DND-41 (cell line): ENCODE data around the gene SLC25A5.
A peak's percentile ranks its signal among the peaks of the same experiment; 100 is the strongest.
"Not testable (repeated sequence)": the region's sequence is repeated elsewhere in the genome, so short reads cannot be mapped to it uniquely, and the experiment has no call there.

Source experiments
- ATAC-seq: fragments of 200-7000 bp; cut with Tn5 transposase; 3 replicates; pipeline ENCODE4 v1.9.1; 2021; ENCODE audit warnings: low read depth; ENCODE audit not compliant: insufficient read depth
- DNase-seq: peaks from one replicate; pipeline ENCODE4 v3.0.0-alpha.2; 2020
- H2AFZ ChIP-seq: 2 replicates; pipeline ENCODE4 v1.6.0; 2012; ENCODE audit warnings: low read depth, low read length
- H3K27ac ChIP-seq: 2 replicates; pipeline ENCODE4 v1.5.1; 2012; ENCODE audit warnings: low read length, inconsistent platforms
- H3K27me3 ChIP-seq: fragments of 200-600 bp; sonication (generic); 2 replicates; pipeline ENCODE4 v1.6.0; 2012; ENCODE audit warnings: low read length, mild to moderate bottlenecking, inconsistent platforms; ENCODE audit not compliant: insufficient read depth, poor library complexity
- H3K36me3 ChIP-seq: 2 replicates; pipeline ENCODE4 v1.5.1; 2012; ENCODE audit warnings: low read length, inconsistent platforms; ENCODE audit not compliant: insufficient read depth
- H3K4me1 ChIP-seq: 2 replicates; pipeline ENCODE4 v1.5.1; 2012; ENCODE audit warnings: mild to moderate bottlenecking, low read length; ENCODE audit not compliant: insufficient read depth
- H3K4me2 ChIP-seq: 2 replicates; pipeline ENCODE4 v1.6.0; 2012; ENCODE audit warnings: mild to moderate bottlenecking, moderate library complexity, low read length, inconsistent platforms; ENCODE audit not compliant: insufficient read depth
- H3K4me3 ChIP-seq, 2 experiments: fragments of 200-600 bp in 1 of 2; shearing (Covaris generic) in 1 of 2; 2 replicates each; pipeline ENCODE4 v1.5.1; 2012 to 2016; ENCODE audit warnings: inconsistent platforms in 2 of 2, low read length in 2 of 2, mild to moderate bottlenecking in 2 of 2, low read depth in 1 of 2, moderate library complexity in 1 of 2
- H3K79me2 ChIP-seq: 2 replicates; pipeline ENCODE4 v1.6.0; 2012; ENCODE audit warnings: low read length, inconsistent platforms; ENCODE audit not compliant: insufficient read depth
- H3K9ac ChIP-seq: 2 replicates; pipeline ENCODE4 v1.6.0; 2012; ENCODE audit warnings: low read depth, mild to moderate bottlenecking, inconsistent platforms, low read length, moderate library complexity
- H3K9me3 ChIP-seq: 2 replicates; pipeline ENCODE4 v1.5.1; 2012; ENCODE audit warnings: low read length, moderate library complexity, mild to moderate bottlenecking, inconsistent platforms; ENCODE audit not compliant: insufficient read depth, severe bottlenecking
- H4K20me1 ChIP-seq: 2 replicates; pipeline ENCODE4 v1.6.0; 2012; ENCODE audit warnings: low read length; ENCODE audit not compliant: insufficient read depth
- EZH2 ChIP-seq: IDR thresholded peaks from 3 replicates; pipeline ENCODE4 v1.6.1; 2012; ENCODE audit warnings: borderline replicate concordance, low read depth, mild to moderate bottlenecking, moderate library complexity, low read length, inconsistent platforms; ENCODE audit not compliant: severe bottlenecking
- TF ChIP-seq, protein P1 (sequence below): IDR thresholded peaks from 2 replicates; pipeline ENCODE4 v1.5.1; 2012; ENCODE audit warnings: borderline replicate concordance, low read length, moderate library complexity, mild to moderate bottlenecking; ENCODE audit not compliant: poor library complexity, severe bottlenecking; ENCODE audit errors: extremely low read depth

SLC25A5 gene

DNA sequence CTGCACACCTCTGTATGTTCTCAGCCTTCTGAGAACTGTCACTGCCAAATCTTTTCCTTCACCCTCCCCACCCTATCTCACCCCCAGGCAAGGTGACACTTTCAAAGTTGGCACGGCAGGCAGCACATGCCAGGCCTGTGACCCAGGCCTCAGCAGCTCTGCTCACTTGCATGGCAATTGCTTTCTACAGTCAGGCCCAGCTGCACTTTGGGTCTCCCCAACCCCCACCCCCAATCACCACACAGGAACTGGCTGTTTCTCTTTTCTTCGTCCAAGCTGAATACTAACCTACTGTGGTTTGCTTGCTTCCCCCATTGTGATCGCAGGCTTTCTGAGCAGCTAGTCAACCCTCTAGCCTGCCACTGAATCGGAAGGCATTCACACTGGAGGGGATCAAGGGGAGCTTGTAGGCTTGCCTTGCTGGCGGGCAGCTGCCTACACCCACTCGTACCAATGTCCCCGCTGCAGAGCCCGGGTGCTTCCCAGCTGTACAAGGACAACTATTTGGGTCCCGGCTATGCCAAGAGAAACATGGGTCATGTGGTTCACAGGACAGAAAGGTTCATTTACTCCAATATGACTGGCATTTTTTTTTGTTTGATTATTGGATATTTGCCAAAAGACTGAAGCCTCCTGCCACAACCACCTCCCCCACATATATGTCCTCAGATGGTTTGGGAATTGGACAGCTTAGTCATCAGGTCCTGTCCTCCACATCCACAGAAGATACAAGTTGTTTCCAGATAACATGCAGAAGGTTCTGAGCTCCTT is 41.0 kb upstream of the SLC25A5 start:
- peak overlapping the region in 1 of 2 experiments; percentile 31; a peak in 2 of 4 replicates for H3K4me3 ChIP-seq
- peak overlapping the region; percentile 61 for H3K4me2 ChIP-seq
- ATAC-seq (peak; percentile 93), DNase-seq (peak; percentile 88)
- H3K27me3 ChIP-seq = no peaks in the 10 kb centered on the region
- H3K9ac ChIP-seq = peak overlapping the region; percentile 51
- no peaks in the 10 kb centered on the region for H3K79me2 ChIP-seq
- H3K9me3 ChIP-seq = no peaks in the 10 kb centered on the region
- H2AFZ ChIP-seq = peak overlapping the region; percentile 72
- peaks cover 29% of the 10 kb centered on the region for H3K4me1 ChIP-seq
- H3K27ac ChIP-seq = peak overlapping the region; percentile 93
- H4K20me1 ChIP-seq = no peaks in the 10 kb centered on the region
- TF ChIP-seq, protein P1, sequence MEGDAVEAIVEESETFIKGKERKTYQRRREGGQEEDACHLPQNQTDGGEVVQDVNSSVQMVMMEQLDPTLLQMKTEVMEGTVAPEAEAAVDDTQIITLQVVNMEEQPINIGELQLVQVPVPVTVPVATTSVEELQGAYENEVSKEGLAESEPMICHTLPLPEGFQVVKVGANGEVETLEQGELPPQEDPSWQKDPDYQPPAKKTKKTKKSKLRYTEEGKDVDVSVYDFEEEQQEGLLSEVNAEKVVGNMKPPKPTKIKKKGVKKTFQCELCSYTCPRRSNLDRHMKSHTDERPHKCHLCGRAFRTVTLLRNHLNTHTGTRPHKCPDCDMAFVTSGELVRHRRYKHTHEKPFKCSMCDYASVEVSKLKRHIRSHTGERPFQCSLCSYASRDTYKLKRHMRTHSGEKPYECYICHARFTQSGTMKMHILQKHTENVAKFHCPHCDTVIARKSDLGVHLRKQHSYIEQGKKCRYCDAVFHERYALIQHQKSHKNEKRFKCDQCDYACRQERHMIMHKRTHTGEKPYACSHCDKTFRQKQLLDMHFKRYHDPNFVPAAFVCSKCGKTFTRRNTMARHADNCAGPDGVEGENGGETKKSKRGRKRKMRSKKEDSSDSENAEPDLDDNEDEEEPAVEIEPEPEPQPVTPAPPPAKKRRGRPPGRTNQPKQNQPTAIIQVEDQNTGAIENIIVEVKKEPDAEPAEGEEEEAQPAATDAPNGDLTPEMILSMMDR = no peak
- TF ChIP-seq EZH2 = no peak
- no peaks in the 10 kb centered on the region for H3K36me3 ChIP-seq

DNA sequence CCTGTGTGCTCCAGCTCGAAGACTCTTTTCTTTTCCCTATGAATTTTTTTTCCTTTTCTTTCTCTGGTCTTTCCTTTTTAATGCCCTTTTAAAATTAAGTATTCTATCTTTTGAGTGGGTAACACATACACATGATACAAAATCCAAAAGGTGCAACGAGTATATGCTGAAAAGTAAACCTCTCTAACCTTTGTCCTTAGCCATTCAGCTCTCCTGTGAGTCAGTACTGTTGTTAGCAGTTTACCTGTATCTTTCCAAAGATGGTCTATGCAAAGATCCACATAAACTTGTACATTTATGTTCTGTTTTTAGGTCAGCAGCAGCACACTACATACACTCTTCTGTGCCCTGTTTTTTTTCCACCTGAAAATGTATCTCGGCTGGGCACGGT is 40.5 kb upstream of the SLC25A5 start:
- Histone ChIP-seq H3K36me3 (no peaks in the 10 kb centered on the region), H3K4me3 (no peak overlapping the region; a peak in 1 of 4 replicates), H3K27ac (peak overlapping the region; percentile 93), H3K27me3 (no peaks in the 10 kb centered on the region), H3K4me1 (peaks cover 29% of the 10 kb centered on the region), H3K4me2 (peak overlapping the region; percentile 61), H4K20me1 (no peaks in the 10 kb centered on the region), H3K79me2 (no peaks in the 10 kb centered on the region), H3K9ac (peak overlapping the region; percentile 51), H2AFZ (peak overlapping the region; percentile 72), H3K9me3 (no peaks in the 10 kb centered on the region)
- ATAC-seq (no peak), DNase-seq (no peak)
- TF ChIP-seq EZH2 = no peak
- TF ChIP-seq, protein P1 = no peak

DNA sequence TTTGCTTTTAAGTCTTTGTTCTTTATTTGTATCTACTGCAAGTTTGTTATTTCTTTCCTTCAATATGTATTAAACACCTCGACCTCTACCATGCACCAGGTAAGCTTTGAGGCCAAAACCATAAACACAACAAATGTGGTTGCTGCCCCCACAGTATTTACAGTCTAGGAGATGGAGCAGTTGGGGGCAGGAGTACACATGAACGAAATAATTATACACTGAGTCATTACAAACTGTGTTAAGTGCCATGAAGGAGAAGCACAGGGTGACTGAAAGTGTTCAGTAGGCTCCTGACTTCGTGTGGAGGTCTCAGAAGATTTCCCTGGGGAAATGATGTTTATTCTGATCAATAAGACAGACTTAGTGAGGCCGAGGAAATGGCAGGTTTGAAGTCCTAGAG is 38.8 kb upstream of the SLC25A5 start:
- no peak overlapping the region for H3K4me3 ChIP-seq
- no peaks in the 10 kb centered on the region for H3K36me3 ChIP-seq
- H3K27me3 ChIP-seq = no peaks in the 10 kb centered on the region
- DNase-seq (no peak), ATAC-seq (no peak)
- H3K4me1 ChIP-seq = peaks cover 29% of the 10 kb centered on the region
- H3K79me2 ChIP-seq = no peaks in the 10 kb centered on the region
- H3K9me3 ChIP-seq = no peaks in the 10 kb centered on the region
- no peak overlapping the region for H2AFZ ChIP-seq
- H3K4me2 ChIP-seq = no peak overlapping the region
- no peaks in the 10 kb centered on the region for H4K20me1 ChIP-seq
- TF ChIP-seq, protein P1 = no peak
- TF ChIP-seq EZH2 = no peak
- H3K27ac ChIP-seq = no peak overlapping the region
- H3K9ac ChIP-seq = no peak overlapping the region

DNA sequence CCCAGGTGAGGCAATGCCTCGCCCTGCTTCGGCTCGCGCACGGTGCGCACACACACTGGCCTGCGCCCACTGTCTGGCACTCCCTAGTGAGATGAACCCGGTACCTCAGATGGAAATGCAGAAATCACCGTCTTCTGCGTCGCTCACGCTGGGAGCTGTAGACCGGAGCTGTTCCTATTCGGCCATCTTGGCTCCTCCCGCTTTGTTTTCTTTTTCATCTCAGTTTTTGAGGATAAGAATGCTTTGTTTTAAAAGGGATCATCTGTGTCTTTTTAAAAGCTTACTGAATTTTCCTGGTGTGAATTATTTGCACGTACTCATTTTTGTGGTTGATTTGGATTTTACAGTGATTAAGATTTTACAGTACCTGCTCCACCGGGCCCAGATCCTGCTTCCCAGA is 26.9 kb upstream of the SLC25A5 start:
- H3K4me1 ChIP-seq, DNase-seq, H3K9me3 ChIP-seq, H2AFZ ChIP-seq, H3K9ac ChIP-seq, H3K4me3 ChIP-seq, H3K79me2 ChIP-seq, H3K27me3 ChIP-seq, ATAC-seq, H3K36me3 ChIP-seq, H4K20me1 ChIP-seq, H3K4me2 ChIP-seq, H3K27ac ChIP-seq: not testable (repeated sequence)
